GM23338 (cell line): ENCODE data around the gene GYS2. TPM values are rescaled to one million over a fixed set of nuclear protein-coding genes. Genes with fewer than 3 reads are reported as not detected.

Source experiments
- ATAC-seq: fragments of 200-7000 bp; cut with Tn5 transposase; 3 replicates; pipeline ENCODE4 v1.9.1; 2020
- DNase-seq: peaks from one replicate; pipeline ENCODE4 v3.0.0-alpha.2; 2015; ENCODE audit warnings: low spot score
- H2AFZ ChIP-seq: fragments of 200-600 bp; sonication (generic); 2 replicates; pipeline ENCODE4 v1.8.0; 2016; ENCODE audit warnings: antibody characterized with exemption, mild to moderate bottlenecking, moderate library complexity
- H3F3A ChIP-seq: fragments of 200-600 bp; sonication (generic); replicated peaks from 2 replicates; pipeline ENCODE4 v1.8.0; 2017; ENCODE audit warnings: antibody characterized with exemption, mixed run types, low read depth
- H3K27ac ChIP-seq: fragments of 200-600 bp; sonication (generic); 2 replicates; pipeline ENCODE4 v1.6.1; 2016; ENCODE audit warnings: low read depth
- H3K27me3 ChIP-seq: fragments of 200-600 bp; sonication (generic); 2 replicates; pipeline ENCODE4 v1.8.0; 2016; ENCODE audit warnings: mild to moderate bottlenecking, mixed run types, moderate library complexity; ENCODE audit not compliant: insufficient read depth
- H3K36me3 ChIP-seq: fragments of 200-600 bp; sonication (generic); 2 replicates; pipeline ENCODE4 v1.8.0; 2016; ENCODE audit warnings: mild to moderate bottlenecking; ENCODE audit not compliant: insufficient read depth
- H3K4me1 ChIP-seq: fragments of 200-600 bp; sonication (generic); 2 replicates; pipeline ENCODE4 v1.8.0; 2016; ENCODE audit warnings: mild to moderate bottlenecking, moderate library complexity; ENCODE audit not compliant: insufficient read depth
- H3K4me2 ChIP-seq: fragments of 200-600 bp; sonication (generic); 2 replicates; pipeline ENCODE4 v1.7.1; 2017; ENCODE audit warnings: mixed run types
- H3K4me3 ChIP-seq: fragments of 200-600 bp; sonication (generic); 2 replicates; pipeline ENCODE4 v1.6.1; 2016; ENCODE audit warnings: mixed run types
- H3K79me2 ChIP-seq: fragments of 200-600 bp; sonication (generic); replicated peaks from 2 replicates; pipeline ENCODE4 v1.8.0; 2017; ENCODE audit warnings: mild to moderate bottlenecking; ENCODE audit not compliant: insufficient read depth
- H3K9me2 ChIP-seq: fragments of 200-600 bp; sonication (generic); 2 replicates; pipeline ENCODE4 v1.8.0; 2017; ENCODE audit not compliant: insufficient read depth
- H4K20me1 ChIP-seq: fragments of 200-600 bp; sonication (generic); replicated peaks from 2 replicates; pipeline ENCODE4 v1.8.0; 2017; ENCODE audit warnings: mild to moderate bottlenecking; ENCODE audit not compliant: insufficient read depth
- H3K27ac Mint-ChIP-seq: 2 replicates; pipeline ENCODE4 v1.8.0; 2020; ENCODE audit warnings: inconsistent platforms, mild to moderate bottlenecking, moderate library complexity, mixed read lengths
- H3K27me3 Mint-ChIP-seq: 3 replicates; pipeline ENCODE4 v1.8.0; 2022; ENCODE audit warnings: low read depth, mild to moderate bottlenecking, moderate library complexity, mixed read lengths, inconsistent platforms; ENCODE audit not compliant: insufficient read depth, poor library complexity
- H3K36me3 Mint-ChIP-seq: 3 replicates; pipeline ENCODE4 v1.8.0; 2021; ENCODE audit warnings: low read depth, mild to moderate bottlenecking, inconsistent platforms, moderate library complexity, mixed read lengths
- H3K4me1 Mint-ChIP-seq: 3 replicates; pipeline ENCODE4 v1.8.0; 2020; ENCODE audit warnings: mild to moderate bottlenecking, inconsistent platforms, mixed read lengths
- H3K4me3 Mint-ChIP-seq: 3 replicates; pipeline ENCODE4 v1.8.0; 2021; ENCODE audit warnings: moderate library complexity, mild to moderate bottlenecking, inconsistent platforms, mixed read lengths
- H3K9me3 Mint-ChIP-seq: 3 replicates; pipeline ENCODE4 v1.8.0; 2020; ENCODE audit warnings: moderate library complexity, mild to moderate bottlenecking, inconsistent platforms, mixed read lengths
- EZH2 ChIP-seq: fragments of 200-600 bp; sonication (generic); IDR thresholded peaks from one replicate; pipeline ENCODE4 v1.8.0; 2017; ENCODE audit warnings: antibody characterized with exemption, mild to moderate bottlenecking, low read depth; ENCODE audit not compliant: unreplicated experiment
- EZH2phosphoT487 ChIP-seq: fragments of 200-600 bp; sonication (generic); IDR thresholded peaks from one replicate; pipeline ENCODE4 v1.8.1; 2018; ENCODE audit warnings: antibody characterized with exemption; ENCODE audit not compliant: unreplicated experiment
- JUNB ChIP-seq: IDR thresholded peaks from one replicate; pipeline ENCODE4 v1.6.1; 2016; ENCODE audit warnings: antibody characterized with exemption; ENCODE audit not compliant: unreplicated experiment
- NANOG ChIP-seq: IDR thresholded peaks from 2 replicates; pipeline ENCODE4 v1.6.1; 2016; ENCODE audit warnings: antibody characterized with exemption, borderline replicate concordance
- POLR2AphosphoS5 ChIP-seq: IDR thresholded peaks from 2 replicates; pipeline ENCODE4 v1.6.1; 2016; ENCODE audit warnings: antibody characterized with exemption, low read depth
- STAT1 ChIP-seq: IDR thresholded peaks from one replicate; pipeline ENCODE4 v1.6.1; 2016; ENCODE audit warnings: antibody characterized with exemption; ENCODE audit not compliant: unreplicated experiment
- ZNF114 ChIP-seq: fragments of 250-450 bp; sonication (Bioruptor Pico); IDR thresholded peaks from 2 replicates; pipeline ENCODE4 v1.5.0; 2020; ENCODE audit warnings: mild to moderate bottlenecking, moderate library complexity
- polyA plus RNA-seq: library from polyadenylated mRNA; unstranded; fragments of >200 nt; fragmentation: Nextera tagmentation; extraction: Ambion mirVana; gene quantifications from 2 replicates; pipeline ENCODE4 v1.2.1, GENCODE V29; 2016
- total RNA-seq: library from RNA; depleted of rRNA; stranded (reverse); fragments of >200 nt; shearing (Covaris generic); gene quantifications from 2 replicates; pipeline ENCODE4 v1.2.3, GENCODE V29; 2014
- TF ChIP-seq, protein P1 (sequence below): fragments of 250-450 bp; sonication (Bioruptor Pico); IDR thresholded peaks from 2 replicates; pipeline ENCODE4 v1.5.0; 2020; ENCODE audit warnings: mild to moderate bottlenecking, moderate library complexity
- TF ChIP-seq, protein P2 (sequence below): IDR thresholded peaks from 2 replicates; pipeline ENCODE4 v1.6.1; 2016; ENCODE audit warnings: antibody characterized with exemption
- TF ChIP-seq, protein P3 (sequence below), 2 experiments: fragments of 200-600 bp in 1 of 2; sonication (generic) in 1 of 2; conservative IDR thresholded peaks; 2 replicates each; pipeline versions ENCODE4 v1.5.1 to v1.6.1; 2016 to 2017; ENCODE audit warnings: antibody characterized with exemption in 2 of 2, low read depth in 2 of 2, mild to moderate bottlenecking in 2 of 2, moderate library complexity in 1 of 2

Gene GYS2
- total and polyA plus RNA-seq, 2 experiments from 2014 or later = not detected

DNA sequence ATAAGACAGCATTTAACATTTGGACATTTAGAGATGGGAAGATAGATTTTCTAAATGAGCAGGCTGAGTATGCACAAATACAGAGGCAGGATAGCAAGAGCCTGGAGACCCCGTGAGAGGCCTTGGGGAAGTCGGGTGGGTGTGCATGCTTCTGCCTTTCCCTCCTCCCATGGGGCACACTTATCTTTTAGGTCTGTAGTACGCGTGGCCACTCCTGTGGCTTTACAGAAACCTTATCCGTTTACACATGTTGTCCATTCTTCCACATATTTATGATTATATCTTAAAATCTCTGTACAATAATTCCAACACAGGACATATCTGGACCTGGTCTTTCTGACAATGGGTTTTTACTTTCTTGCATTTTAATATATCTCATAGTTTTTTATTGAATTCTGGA lies 33.6 kb downstream of the GYS2 start (continued):
- TF ChIP-seq, protein P1, sequence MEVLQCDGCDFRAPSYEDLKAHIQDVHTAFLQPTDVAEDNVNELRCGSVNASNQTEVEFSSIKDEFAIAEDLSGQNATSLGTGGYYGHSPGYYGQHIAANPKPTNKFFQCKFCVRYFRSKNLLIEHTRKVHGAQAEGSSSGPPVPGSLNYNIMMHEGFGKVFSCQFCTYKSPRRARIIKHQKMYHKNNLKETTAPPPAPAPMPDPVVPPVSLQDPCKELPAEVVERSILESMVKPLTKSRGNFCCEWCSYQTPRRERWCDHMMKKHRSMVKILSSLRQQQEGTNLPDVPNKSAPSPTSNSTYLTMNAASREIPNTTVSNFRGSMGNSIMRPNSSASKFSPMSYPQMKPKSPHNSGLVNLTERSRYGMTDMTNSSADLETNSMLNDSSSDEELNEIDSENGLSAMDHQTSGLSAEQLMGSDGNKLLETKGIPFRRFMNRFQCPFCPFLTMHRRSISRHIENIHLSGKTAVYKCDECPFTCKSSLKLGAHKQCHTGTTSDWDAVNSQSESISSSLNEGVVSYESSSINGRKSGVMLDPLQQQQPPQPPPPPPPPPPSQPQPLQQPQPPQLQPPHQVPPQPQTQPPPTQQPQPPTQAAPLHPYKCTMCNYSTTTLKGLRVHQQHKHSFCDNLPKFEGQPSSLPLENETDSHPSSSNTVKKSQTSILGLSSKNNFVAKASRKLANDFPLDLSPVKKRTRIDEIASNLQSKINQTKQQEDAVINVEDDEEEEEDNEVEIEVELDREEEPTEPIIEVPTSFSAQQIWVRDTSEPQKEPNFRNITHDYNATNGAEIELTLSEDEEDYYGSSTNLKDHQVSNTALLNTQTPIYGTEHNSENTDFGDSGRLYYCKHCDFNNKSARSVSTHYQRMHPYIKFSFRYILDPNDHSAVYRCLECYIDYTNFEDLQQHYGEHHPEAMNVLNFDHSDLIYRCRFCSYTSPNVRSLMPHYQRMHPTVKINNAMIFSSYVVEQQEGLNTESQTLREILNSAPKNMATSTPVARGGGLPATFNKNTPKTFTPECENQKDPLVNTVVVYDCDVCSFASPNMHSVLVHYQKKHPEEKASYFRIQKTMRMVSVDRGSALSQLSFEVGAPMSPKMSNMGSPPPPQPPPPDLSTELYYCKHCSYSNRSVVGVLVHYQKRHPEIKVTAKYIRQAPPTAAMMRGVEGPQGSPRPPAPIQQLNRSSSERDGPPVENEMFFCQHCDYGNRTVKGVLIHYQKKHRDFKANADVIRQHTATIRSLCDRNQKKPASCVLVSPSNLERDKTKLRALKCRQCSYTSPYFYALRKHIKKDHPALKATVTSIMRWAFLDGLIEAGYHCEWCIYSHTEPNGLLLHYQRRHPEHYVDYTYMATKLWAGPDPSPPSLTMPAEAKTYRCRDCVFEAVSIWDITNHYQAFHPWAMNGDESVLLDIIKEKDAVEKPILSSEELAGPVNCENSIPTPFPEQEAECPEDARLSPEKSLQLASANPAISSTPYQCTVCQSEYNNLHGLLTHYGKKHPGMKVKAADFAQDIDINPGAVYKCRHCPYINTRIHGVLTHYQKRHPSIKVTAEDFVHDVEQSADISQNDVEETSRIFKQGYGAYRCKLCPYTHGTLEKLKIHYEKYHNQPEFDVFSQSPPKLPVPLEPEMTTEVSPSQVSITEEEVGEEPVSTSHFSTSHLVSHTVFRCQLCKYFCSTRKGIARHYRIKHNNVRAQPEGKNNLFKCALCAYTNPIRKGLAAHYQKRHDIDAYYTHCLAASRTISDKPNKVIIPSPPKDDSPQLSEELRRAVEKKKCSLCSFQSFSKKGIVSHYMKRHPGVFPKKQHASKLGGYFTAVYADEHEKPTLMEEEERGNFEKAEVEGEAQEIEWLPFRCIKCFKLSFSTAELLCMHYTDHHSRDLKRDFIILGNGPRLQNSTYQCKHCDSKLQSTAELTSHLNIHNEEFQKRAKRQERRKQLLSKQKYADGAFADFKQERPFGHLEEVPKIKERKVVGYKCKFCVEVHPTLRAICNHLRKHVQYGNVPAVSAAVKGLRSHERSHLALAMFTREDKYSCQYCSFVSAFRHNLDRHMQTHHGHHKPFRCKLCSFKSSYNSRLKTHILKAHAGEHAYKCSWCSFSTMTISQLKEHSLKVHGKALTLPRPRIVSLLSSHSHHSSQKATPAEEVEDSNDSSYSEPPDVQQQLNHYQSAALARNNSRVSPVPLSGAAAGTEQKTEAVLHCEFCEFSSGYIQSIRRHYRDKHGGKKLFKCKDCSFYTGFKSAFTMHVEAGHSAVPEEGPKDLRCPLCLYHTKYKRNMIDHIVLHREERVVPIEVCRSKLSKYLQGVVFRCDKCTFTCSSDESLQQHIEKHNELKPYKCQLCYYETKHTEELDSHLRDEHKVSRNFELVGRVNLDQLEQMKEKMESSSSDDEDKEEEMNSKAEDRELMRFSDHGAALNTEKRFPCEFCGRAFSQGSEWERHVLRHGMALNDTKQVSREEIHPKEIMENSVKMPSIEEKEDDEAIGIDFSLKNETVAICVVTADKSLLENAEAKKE = no peak
- TF ChIP-seq NANOG (no peak), POLR2AphosphoS5 (no peak), EZH2phosphoT487 (no peak), ZNF114 (CRISPR knock-in tag) (no peak)

DNA sequence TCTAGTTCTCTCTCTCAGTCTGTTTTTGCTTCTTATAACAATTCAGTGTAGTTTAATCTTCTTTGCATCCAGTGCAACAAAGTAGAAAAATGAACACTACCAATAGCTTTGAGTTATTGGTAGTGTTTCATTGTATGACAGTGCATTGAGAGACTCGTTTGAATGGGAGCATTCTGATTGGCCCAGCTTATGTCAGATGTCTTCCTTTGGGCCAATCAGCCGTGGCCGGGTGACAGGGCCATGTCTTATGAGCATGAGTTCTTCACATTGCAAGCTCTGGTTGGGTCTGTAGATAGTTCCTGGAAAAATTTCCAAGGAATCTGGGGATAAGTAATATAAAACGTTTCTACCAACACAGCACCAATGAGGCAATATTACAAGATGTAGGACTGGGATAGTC lies 36.5 kb downstream of the GYS2 start:
- Histone ChIP-seq H3K4me3 (no peak overlapping the region), H3K4me1 (no peaks in the 10 kb centered on the region), H3K79me2 (no peaks in the 10 kb centered on the region), H3K27ac (no peak overlapping the region), H3K36me3 (no peaks in the 10 kb centered on the region), H3K4me2 (no peak overlapping the region), H3F3A (no peaks in the 10 kb centered on the region), H4K20me1 (no peaks in the 10 kb centered on the region), H3K9me2 (no peaks in the 10 kb centered on the region), H3K27me3 (no peaks in the 10 kb centered on the region), H2AFZ (no peak overlapping the region)
- H3K4me1 Mint-ChIP-seq = no peaks in the 10 kb centered on the region
- H3K4me3 Mint-ChIP-seq = no peak overlapping the region
- no peaks in the 10 kb centered on the region for H3K9me3 Mint-ChIP-seq
- no peak for ATAC-seq
- no peaks in the 10 kb centered on the region for H3K27me3 Mint-ChIP-seq
- H3K36me3 Mint-ChIP-seq = no peaks in the 10 kb centered on the region
- no peak for DNase-seq
- H3K27ac Mint-ChIP-seq = no peak overlapping the region
- TF ChIP-seq POLR2AphosphoS5 (no peak), STAT1 (no peak), JUNB (no peak), ZNF114 (CRISPR knock-in tag) (no peak), EZH2 (no peak), NANOG (no peak)
- TF ChIP-seq, protein P2, sequence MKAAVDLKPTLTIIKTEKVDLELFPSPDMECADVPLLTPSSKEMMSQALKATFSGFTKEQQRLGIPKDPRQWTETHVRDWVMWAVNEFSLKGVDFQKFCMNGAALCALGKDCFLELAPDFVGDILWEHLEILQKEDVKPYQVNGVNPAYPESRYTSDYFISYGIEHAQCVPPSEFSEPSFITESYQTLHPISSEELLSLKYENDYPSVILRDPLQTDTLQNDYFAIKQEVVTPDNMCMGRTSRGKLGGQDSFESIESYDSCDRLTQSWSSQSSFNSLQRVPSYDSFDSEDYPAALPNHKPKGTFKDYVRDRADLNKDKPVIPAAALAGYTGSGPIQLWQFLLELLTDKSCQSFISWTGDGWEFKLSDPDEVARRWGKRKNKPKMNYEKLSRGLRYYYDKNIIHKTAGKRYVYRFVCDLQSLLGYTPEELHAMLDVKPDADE = no peak
- TF ChIP-seq, protein P3, sequence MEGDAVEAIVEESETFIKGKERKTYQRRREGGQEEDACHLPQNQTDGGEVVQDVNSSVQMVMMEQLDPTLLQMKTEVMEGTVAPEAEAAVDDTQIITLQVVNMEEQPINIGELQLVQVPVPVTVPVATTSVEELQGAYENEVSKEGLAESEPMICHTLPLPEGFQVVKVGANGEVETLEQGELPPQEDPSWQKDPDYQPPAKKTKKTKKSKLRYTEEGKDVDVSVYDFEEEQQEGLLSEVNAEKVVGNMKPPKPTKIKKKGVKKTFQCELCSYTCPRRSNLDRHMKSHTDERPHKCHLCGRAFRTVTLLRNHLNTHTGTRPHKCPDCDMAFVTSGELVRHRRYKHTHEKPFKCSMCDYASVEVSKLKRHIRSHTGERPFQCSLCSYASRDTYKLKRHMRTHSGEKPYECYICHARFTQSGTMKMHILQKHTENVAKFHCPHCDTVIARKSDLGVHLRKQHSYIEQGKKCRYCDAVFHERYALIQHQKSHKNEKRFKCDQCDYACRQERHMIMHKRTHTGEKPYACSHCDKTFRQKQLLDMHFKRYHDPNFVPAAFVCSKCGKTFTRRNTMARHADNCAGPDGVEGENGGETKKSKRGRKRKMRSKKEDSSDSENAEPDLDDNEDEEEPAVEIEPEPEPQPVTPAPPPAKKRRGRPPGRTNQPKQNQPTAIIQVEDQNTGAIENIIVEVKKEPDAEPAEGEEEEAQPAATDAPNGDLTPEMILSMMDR (conservative IDR thresholded peaks at IDR 0.05; ENCODE audit: low read depth in 2 of 2) = no peak
